ENCODE results near the gene SSC5D.
A peak's percentile ranks its signal among the peaks of the same experiment; 100 is the strongest.

SSC5D gene

DNA sequence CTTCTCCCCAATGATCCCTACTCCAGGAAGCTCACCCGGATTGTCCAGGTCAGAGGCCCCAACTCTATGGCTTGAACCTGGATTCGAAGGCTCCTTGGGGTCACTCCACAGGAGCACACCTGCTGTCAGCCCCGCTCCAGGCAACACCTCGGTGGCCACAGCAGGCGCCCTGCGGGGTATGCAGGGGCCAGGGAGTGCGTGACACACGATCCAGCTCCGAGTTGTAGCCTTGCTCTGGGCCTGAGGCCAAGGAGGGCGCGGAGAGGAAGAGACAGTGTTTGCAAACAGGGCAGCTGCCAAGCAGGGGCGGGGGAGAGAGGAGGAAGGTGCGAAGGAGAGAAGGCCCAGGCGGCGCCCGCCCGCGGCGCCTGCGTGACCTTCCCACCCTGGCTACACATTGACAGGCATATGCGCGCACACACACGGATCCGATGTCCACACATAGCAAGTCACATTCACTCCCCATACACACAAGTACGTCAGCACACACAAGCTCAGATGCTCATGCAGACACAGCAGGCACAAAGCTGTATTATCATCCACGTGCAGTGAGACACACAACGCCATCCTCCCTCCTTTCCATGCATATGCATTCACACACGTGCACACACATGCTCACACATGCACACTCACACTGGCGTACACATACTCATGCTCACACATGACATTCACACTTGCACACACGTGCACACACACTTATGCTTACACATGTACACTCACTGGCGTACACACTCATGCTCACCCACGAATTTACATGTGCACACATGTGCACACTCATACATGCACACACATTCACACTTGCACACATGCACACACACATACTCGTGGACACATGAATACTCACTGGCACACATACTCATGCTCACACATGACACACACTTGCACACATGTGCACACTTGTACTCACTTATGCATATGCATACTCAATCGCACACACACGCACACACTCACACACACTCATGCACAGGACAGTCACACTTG lies 38.3 kb downstream of the SSC5D start (continued):
- TF ChIP-seq, protein P1, sequence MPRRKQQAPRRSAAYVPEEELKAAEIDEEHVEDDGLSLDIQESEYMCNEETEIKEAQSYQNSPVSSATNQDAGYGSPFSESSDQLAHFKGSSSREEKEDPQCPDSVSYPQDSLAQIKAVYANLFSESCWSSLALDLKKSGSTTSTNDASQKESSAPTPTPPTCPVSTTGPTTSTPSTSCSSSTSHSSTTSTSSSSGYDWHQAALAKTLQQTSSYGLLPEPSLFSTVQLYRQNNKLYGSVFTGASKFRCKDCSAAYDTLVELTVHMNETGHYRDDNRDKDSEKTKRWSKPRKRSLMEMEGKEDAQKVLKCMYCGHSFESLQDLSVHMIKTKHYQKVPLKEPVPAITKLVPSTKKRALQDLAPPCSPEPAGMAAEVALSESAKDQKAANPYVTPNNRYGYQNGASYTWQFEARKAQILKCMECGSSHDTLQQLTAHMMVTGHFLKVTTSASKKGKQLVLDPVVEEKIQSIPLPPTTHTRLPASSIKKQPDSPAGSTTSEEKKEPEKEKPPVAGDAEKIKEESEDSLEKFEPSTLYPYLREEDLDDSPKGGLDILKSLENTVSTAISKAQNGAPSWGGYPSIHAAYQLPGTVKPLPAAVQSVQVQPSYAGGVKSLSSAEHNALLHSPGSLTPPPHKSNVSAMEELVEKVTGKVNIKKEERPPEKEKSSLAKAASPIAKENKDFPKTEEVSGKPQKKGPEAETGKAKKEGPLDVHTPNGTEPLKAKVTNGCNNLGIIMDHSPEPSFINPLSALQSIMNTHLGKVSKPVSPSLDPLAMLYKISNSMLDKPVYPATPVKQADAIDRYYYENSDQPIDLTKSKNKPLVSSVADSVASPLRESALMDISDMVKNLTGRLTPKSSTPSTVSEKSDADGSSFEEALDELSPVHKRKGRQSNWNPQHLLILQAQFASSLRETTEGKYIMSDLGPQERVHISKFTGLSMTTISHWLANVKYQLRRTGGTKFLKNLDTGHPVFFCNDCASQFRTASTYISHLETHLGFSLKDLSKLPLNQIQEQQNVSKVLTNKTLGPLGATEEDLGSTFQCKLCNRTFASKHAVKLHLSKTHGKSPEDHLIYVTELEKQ (tag by site-specific recombination; IDR thresholded peaks at IDR 0.05; ENCODE audit: borderline replicate concordance), result no peak
- no peak for TF ChIP-seq ZNF302 (tag by site-specific recombination; IDR thresholded peaks at IDR 0.05; ENCODE audit: low read depth)
- peak; percentile 32; the same call in 1 of the 2 replicates for TF ChIP-seq ZNF600 (tag by site-specific recombination; IDR thresholded peaks at IDR 0.05)

DNA sequence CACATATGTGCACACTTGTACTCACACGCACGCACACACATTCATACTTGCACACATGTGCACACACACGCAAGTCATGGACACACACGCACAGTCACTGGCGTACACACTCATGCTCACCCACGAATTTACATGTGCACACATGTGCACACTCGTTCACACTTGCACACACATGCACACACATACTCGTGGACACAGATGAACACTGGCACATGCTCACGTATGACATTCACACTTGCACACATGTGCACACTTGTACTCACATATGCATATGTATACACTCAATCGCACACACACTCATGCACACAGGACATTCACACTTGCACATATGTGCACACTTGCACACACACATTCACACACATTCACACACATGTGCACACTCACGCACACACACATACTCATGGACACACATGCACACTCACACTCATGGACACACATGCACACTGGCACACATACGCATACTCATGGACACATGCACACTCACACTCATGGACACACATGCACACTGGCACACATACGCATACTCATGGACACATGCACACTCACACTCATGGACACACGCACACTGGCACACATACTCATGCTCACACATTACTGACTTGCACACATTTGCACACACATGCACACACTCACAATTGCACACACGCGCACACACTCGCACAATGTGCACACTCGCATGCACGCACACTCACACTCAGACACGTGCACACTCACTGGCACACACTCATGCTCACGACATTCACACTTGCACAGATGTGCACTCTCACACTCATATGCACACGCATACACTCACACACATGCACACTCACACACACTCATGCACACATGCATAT lies 39.2 kb downstream of the SSC5D start:
- Histone ChIP-seq H3K9me3 (ENCODE audit: control insufficient read depth, insufficient read depth, low read depth, low read length) (no peaks in the 10 kb centered on the region), H3K36me3 (ENCODE audit: control insufficient read depth in 2 of 2, insufficient read depth in 1 of 2, low read length in 2 of 2) (no peaks in the 10 kb centered on the region), H3K4me1 (ENCODE audit: control insufficient read depth, insufficient read depth, low read length) (no peaks in the 10 kb centered on the region), H3K27ac (ENCODE audit: extremely low read depth, low read depth, low read length) (no peak overlapping the region), H3K4me3 (ENCODE audit: low read depth, low read length) (no peak overlapping the region)
- CTCF ChIA-PET, result interaction anchor here (0.5 to 1.6 kb wide), 3 partner anchors 13 to 79 kb away, joined by 3 to 6 read pairs (median 4); partner anchors contain the start of gene ZNF865
- POLR2A ChIA-PET, result interaction anchor here (1.9 kb wide), 1 partner anchor 72 kb away, joined by 10 read pairs; the partner anchor contains the start of genes FIZ1 and ZNF524
- TF ChIP-seq, protein P2, sequence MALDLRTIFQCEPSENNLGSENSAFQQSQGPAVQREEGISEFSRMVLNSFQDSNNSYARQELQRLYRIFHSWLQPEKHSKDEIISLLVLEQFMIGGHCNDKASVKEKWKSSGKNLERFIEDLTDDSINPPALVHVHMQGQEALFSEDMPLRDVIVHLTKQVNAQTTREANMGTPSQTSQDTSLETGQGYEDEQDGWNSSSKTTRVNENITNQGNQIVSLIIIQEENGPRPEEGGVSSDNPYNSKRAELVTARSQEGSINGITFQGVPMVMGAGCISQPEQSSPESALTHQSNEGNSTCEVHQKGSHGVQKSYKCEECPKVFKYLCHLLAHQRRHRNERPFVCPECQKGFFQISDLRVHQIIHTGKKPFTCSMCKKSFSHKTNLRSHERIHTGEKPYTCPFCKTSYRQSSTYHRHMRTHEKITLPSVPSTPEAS (tag by site-specific recombination; IDR thresholded peaks at IDR 0.05), result peak; percentile 84
- TF ChIP-seq HOXD13 (CRISPR knock-in tag; IDR thresholded peaks at IDR 0.05; ENCODE audit: borderline replicate concordance) (peak; percentile 9; the same call in 1 of the 2 replicates), PRDM1 (tag by site-specific recombination; IDR thresholded peaks at IDR 0.05) (no peak)

DNA sequence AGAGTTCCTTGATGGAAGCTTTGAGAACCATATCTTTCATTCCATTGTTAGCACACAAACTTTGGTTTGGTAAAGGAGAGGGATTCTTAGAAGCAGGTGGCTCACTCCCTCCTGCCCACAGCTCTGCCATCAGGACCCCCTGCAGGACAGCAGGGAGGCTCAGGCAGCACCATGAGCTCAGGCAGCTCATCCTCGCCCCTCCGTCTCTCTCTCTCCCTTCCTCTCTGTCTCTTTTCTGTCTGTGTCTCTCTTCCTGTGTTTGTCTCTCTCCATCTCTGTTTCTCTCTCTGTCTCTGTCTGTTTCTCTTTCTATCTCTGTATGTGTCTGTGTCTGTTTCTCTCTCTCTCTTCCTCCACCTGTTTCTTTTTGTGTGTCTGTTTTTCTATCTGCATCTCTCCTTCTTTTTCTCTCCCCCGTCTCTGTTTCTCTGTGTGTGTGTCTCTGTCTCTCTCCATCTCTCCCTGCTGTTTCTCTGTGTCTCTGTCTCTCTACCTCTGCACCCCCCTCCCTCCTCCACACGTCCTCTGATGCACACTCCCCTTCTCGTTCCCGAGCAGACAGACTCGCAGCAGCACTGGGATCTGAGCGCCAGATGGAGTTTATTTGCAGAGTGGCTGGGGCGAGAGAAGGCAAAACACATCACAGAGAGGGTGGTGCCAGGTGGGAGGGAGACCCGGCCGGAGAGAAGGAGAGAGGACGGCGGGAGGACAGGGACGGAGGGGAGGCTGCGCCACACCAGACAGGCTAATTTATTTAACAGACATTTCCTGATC lies 40.0 kb downstream of the SSC5D start:
- no peak overlapping the region for H3K4me3 ChIP-seq (ENCODE audit: low read depth, low read length)
- H3K27ac ChIP-seq (ENCODE audit: extremely low read depth, low read depth, low read length), result no peak overlapping the region
- POLR2A ChIA-PET, result no interaction called here
- H3K4me1 ChIP-seq (ENCODE audit: control insufficient read depth, insufficient read depth, low read length), result no peaks in the 10 kb centered on the region
- CTCF ChIA-PET, result interaction anchor here (0.5 to 1.0 kb wide), 3 partner anchors 12 to 78 kb away, joined by 3 to 4 read pairs (median 3); no protein-coding TSS in a partner anchor
- H3K36me3 ChIP-seq (ENCODE audit: control insufficient read depth in 2 of 2, insufficient read depth in 1 of 2, low read length in 2 of 2), result no peaks in the 10 kb centered on the region
- no peaks in the 10 kb centered on the region for H3K9me3 ChIP-seq (ENCODE audit: control insufficient read depth, insufficient read depth, low read depth, low read length)
- TF ChIP-seq ZNF239 (tag by site-specific recombination; IDR thresholded peaks at IDR 0.05) (no peak), ZNF19 (tag by site-specific recombination; IDR thresholded peaks at IDR 0.05; ENCODE audit: low read depth) (no peak), ZNF416 (tag by site-specific recombination; IDR thresholded peaks at IDR 0.05) (no peak), ZSCAN30 (tag by site-specific recombination; IDR thresholded peaks at IDR 0.05) (no peak), ZBTB21 (tag by site-specific recombination; IDR thresholded peaks at IDR 0.05) (no peak), ZFHX2 (tag by site-specific recombination; conservative IDR thresholded peaks at IDR 0.05) (peak; percentile 35; the same call in 1 of the 2 replicates), ZNF423 (tag by site-specific recombination; IDR thresholded peaks at IDR 0.05) (0 out of 2 replicates have a peak, but pooled peaks have one; percentile 6), ZNF157 (tag by site-specific recombination; IDR thresholded peaks at IDR 0.05) (no peak), ZNF292 (tag by site-specific recombination; IDR thresholded peaks at IDR 0.05; ENCODE audit: borderline replicate concordance, low read depth) (no peak), KLF16 (tag by site-specific recombination; IDR thresholded peaks at IDR 0.05) (no peak), ZNF548 (tag by site-specific recombination; IDR thresholded peaks at IDR 0.05) (no peak), ZFP69B (tag by site-specific recombination; IDR thresholded peaks at IDR 0.05) (no peak), KLF9 (tag by site-specific recombination; IDR thresholded peaks at IDR 0.05; ENCODE audit: low read depth) (0 out of 2 replicates have a peak, but pooled peaks have one; percentile 13), ZNF23 (tag by site-specific recombination; IDR thresholded peaks at IDR 0.05; ENCODE audit: borderline replicate concordance) (no peak)
- TF ChIP-seq, protein P3, sequence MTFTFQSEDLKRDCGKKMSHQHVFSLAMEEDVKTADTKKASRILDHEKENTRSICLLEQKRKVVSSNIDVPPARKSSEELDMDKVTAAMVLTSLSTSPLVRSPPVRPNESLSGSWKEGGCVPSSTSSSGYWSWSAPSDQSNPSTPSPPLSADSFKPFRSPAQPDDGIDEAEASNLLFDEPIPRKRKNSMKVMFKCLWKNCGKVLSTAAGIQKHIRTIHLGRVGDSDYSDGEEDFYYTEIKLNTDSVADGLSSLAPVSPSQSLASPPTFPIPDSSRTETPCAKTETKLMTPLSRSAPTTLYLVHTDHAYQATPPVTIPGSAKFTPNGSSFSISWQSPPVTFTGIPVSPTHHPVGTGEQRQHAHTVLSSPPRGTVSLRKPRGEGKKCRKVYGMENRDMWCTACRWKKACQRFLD (tag by site-specific recombination; IDR thresholded peaks at IDR 0.05), result no peak
